K562 (cell line): Measurements from ENCODE around the gene GLIPR1L2. TPM values are rescaled to one million over a fixed set of nuclear protein-coding genes. Genes with fewer than 3 reads are reported as not detected.

Experiments
- AFF1 ChIP-seq, 2 experiments: fragments of 450-650 bp; IDR thresholded peaks; 2 replicates each; pipeline ENCODE4 v1.6.1; 2018; ENCODE audit warnings: mild to moderate bottlenecking in 2 of 2, low read depth in 1 of 2; ENCODE audit not compliant: partially characterized antibody in 2 of 2
- C11orf30 ChIP-seq: fragments of 450-650 bp; IDR thresholded peaks from 2 replicates; pipeline ENCODE4 v1.6.1; 2016; ENCODE audit warnings: low read depth, mild to moderate bottlenecking
- E2F5 ChIP-seq: sonication (generic); formaldehyde crosslinking; IDR thresholded peaks from 2 replicates; pipeline ENCODE4 v1.8.0; 2022; ENCODE audit warnings: mild to moderate bottlenecking, missing genetic modification reagents
- HNRNPL ChIP-seq: fragments of 200-400 bp; formaldehyde crosslinking; IDR thresholded peaks from 2 replicates; pipeline ENCODE4 v1.6.1; 2017; ENCODE audit warnings: low read depth, mild to moderate bottlenecking, low read length
- POLR3A ChIP-seq: IDR thresholded peaks from 2 replicates; pipeline ENCODE4 v1.6.1; 2011; ENCODE audit warnings: borderline replicate concordance, mild to moderate bottlenecking, moderate library complexity; ENCODE audit not compliant: insufficient read length, insufficient read depth; ENCODE audit errors: extremely low read depth
- RBBP5 ChIP-seq: fragments of 200-600 bp; sonication (generic); IDR thresholded peaks from 2 replicates; pipeline ENCODE4 v1.6.1; 2012; ENCODE audit warnings: borderline replicate concordance, mild to moderate bottlenecking, low read length, control low read depth, inconsistent platforms; ENCODE audit not compliant: insufficient read depth, poor library complexity, severe bottlenecking
- SIRT6 ChIP-seq: IDR thresholded peaks from one replicate; pipeline ENCODE4 v1.6.1; 2012; ENCODE audit warnings: low read depth, mild to moderate bottlenecking, control low read depth, inconsistent platforms, low read length, moderate library complexity
- TFAP4 ChIP-seq: sonication (generic); formaldehyde crosslinking; IDR thresholded peaks from 2 replicates; pipeline ENCODE4 v1.8.0; 2022; ENCODE audit warnings: missing genetic modification reagents, mild to moderate bottlenecking, moderate library complexity, borderline replicate concordance
- ZMIZ1 ChIP-seq, 2 experiments: fragments of 150-350 bp in 1 of 2; IDR thresholded peaks; 2 replicates each; pipeline ENCODE4 v1.6.1; 2012 to 2016; ENCODE audit warnings: low read depth in 2 of 2, low read length in 2 of 2, mild to moderate bottlenecking in 1 of 2, moderate library complexity in 1 of 2
- ZNF24 ChIP-seq: fragments of 450-650 bp; IDR thresholded peaks from 2 replicates; pipeline ENCODE4 v1.6.1; 2016
- ZNF780A ChIP-seq: fragments of 250-450 bp; sonication (Bioruptor Pico); IDR thresholded peaks from 2 replicates; pipeline ENCODE4 v1.5.0; 2021; ENCODE audit warnings: mild to moderate bottlenecking
- polyA plus RNA-seq, 8 experiments: library from polyadenylated mRNA; depleted of rRNA in 4 of 8; stranded (reverse) in 5 of 8; unstranded in 3 of 8; fragments of >200 nt; fragmentation: Nextera tagmentation in 2 of 8; fragmentation: Illumina TruSeq in 1 of 8; extraction: Ambion mirVana in 2 of 8; extraction: Trizol in 1 of 8; gene quantifications; 2 replicates each; pipeline versions ENCODE4 v1.2.1 to v1.2.3, GENCODE V29; 2011 to 2014; ENCODE audit warnings: inconsistent platforms in 1 of 8, missing spikeins in 1 of 8
- total RNA-seq, 7 experiments: library from RNA; depleted of rRNA in 6 of 7; stranded (reverse); fragments of >200 nt in 6 of 7; fragmentation: Illumina TruSeq in 2 of 7; extraction: Trizol in 2 of 7; gene quantifications; 2 replicates each; pipeline versions ENCODE4 v1.2.1 to v1.2.3, GENCODE V29; 2011 to 2021; ENCODE audit warnings: low replicate concordance in 1 of 7

Gene GLIPR1L2
- total and polyA plus RNA-seq, 9 of the 15 experiments (the other 6 are each of a cell fraction or from before 2014, with no cell fraction given), result not detected

DNA sequence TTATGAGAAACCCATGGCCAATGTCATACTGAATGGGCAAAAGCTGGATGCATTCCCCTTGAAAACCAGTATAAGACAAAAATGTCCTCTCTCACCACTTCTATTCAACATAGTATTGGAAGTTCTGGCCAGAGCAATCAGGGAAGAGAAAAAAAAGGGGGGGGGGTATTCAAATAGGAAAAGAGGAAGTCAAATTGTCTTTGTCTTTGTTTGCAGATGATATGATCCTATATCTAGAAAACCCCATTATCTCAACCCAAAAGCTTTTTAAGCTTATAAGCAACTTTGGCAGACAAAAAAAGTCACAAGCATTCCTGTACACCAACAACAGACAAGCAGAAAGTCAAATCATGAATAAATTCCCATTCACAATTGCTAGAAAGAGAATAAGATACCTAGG lies 36.9 kb upstream of the GLIPR1L2 start (continued):
- TF ChIP-seq ZMIZ1 (IDR thresholded peaks at IDR 0.05; ENCODE audit: low read depth in 2 of 2, low read length in 2 of 2), result no peak
- TF ChIP-seq SIRT6, result no peak
- TF ChIP-seq POLR3A, result no peak
- no peak for TF ChIP-seq ZNF24
- no peak for TF ChIP-seq AFF1 (IDR thresholded peaks at IDR 0.05; ENCODE audit: low read depth in 1 of 2, partially characterized antibody in 2 of 2)
- no peak for TF ChIP-seq TFAP4 (CRISPR knock-in tag)
- TF ChIP-seq HNRNPL, result no peak
- TF ChIP-seq E2F5, result no peak
- TF ChIP-seq ZNF780A (CRISPR knock-in tag), result no peak
- TF ChIP-seq C11orf30, result no peak
- no peak for TF ChIP-seq RBBP5
